GM12801 (cell line): Measurements from ENCODE around the gene HNF4A.

Experiments used
- TF ChIP-seq, protein P1 (sequence below): IDR thresholded peaks from one replicate; pipeline ENCODE4 v1.5.1; 2011; ENCODE audit warnings: control low read depth; ENCODE audit not compliant: insufficient read length; ENCODE audit errors: extremely low read depth

Gene HNF4A

GRCh38 chr20:44393608-44394451 is 38.3 kb downstream of the HNF4A start:
- TF ChIP-seq, protein P1, sequence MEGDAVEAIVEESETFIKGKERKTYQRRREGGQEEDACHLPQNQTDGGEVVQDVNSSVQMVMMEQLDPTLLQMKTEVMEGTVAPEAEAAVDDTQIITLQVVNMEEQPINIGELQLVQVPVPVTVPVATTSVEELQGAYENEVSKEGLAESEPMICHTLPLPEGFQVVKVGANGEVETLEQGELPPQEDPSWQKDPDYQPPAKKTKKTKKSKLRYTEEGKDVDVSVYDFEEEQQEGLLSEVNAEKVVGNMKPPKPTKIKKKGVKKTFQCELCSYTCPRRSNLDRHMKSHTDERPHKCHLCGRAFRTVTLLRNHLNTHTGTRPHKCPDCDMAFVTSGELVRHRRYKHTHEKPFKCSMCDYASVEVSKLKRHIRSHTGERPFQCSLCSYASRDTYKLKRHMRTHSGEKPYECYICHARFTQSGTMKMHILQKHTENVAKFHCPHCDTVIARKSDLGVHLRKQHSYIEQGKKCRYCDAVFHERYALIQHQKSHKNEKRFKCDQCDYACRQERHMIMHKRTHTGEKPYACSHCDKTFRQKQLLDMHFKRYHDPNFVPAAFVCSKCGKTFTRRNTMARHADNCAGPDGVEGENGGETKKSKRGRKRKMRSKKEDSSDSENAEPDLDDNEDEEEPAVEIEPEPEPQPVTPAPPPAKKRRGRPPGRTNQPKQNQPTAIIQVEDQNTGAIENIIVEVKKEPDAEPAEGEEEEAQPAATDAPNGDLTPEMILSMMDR: no peak

- TF ChIP-seq, protein P1: no peak
Observed at GRCh38 chr20:44394452-44394701, 38.9 kb downstream of the HNF4A start.

GRCh38 chr20:44394702-44395460 is 39.4 kb downstream of the HNF4A start:
- TF ChIP-seq, protein P1: no peak

DNA sequence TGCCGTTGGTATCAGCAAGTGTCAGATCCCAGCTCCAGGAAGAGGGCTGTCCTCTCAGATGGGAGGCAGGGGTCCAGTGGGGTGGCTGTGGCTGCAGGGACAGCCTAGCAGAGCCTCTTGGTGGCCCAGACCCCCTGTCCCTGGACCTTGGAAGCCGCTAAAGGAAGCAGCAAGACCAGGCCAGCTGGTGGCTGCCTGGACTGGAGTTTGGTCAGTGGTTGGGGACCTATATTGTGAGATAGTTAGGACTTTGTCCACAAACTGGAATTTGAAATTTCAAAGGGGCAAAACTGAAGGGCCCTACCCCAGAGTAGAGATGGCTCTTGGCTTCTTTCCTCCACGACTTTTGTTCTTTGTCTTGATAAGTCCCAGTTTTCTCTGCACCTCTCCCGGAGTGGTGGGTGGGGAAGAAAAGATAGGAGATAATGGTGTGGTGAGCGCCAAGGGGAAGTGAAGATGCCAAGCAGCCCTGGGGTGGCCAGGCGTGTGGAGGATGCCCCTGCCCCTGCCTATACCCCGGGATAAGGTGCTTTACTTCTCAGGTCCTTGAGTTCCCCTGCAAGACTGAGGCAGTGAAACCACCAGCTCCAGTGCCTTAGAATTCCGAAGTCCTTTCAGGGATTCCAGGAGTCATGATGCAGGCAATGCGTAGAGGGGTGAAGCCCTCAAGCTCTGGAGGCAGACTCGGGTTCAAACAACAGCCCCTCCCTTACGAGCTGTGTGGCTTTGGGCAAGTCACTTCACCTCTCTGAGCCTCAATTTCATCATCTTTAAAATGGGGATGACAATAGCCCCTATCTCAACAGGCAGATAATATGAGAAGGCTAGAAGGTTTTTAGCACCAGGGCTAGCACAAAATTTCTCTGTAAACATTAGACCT is 40.2 kb downstream of the HNF4A start:
- TF ChIP-seq, protein P1: no peak

GRCh38 chr20:44396369-44397130 is 41.1 kb downstream of the HNF4A start:
- TF ChIP-seq, protein P1: no peak

DNA sequence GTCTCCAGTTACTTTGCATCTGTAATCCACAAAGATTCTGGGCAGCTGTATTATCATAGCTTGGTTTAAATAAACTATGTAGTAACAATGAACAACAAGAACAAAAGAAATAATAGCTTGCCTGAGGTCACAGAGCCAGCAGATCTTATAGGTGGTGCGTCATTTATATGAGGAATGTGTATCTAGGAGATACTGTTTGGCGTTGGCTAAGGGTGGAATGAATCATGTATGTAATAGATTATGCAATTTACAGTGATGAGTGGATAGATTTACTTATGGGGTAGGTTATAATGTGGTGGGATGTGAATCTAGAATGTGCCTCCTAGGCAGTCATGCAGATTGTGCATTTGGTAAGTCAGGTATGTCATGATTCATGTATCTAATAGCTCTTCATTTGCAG is 42.8 kb downstream of the HNF4A start:
- TF ChIP-seq, protein P1: no peak
